GM12878 (cell line): ENCODE results near the gene SPINK1. TPM values are rescaled to one million over a fixed set of nuclear protein-coding genes. Genes with fewer than 3 reads are reported as not detected.

Experiments
- ATAC-seq: fragments of 200-7000 bp; cut with Tn5 transposase; 3 replicates; pipeline ENCODE4 v1.9.1; 2020; ENCODE audit warnings: mild to moderate bottlenecking, moderate library complexity
- BruUV-seq: library from RNA; stranded (reverse); fragments of 400-500 nt; replicated peaks from 2 replicates; lab custom pipeline; 2021; lab: Mats Ljungman, UMichigan
- CTCF ChIA-PET: fragments of 300-600 bp; sonication (Branson Sonifier 250); formaldehyde crosslinking; extraction: SDS; loops from one replicate; lab custom pipeline; 2021; ENCODE audit warnings: inconsistent platforms; lab: Yijun Ruan, JAX
- POLR2A ChIA-PET: fragments of 350-600 bp; formaldehyde crosslinking; extraction: SDS; loops from one replicate; lab custom pipeline; 2021; ENCODE audit warnings: inconsistent platforms; lab: Charles Lee
- RAD21 ChIA-PET: fragments of 300-600 bp; sonication (Branson Sonifier 250); formaldehyde crosslinking; loops from one replicate; lab custom pipeline; 2023; ENCODE audit warnings: antibody characterized with exemption; ENCODE audit not compliant: unreplicated experiment; lab: Charles Lee
- SMC1A ChIA-PET: fragments of 300-600 bp; sonication (Branson Sonifier 250); formaldehyde crosslinking; loops from one replicate; lab custom pipeline; 2023; ENCODE audit not compliant: unreplicated experiment, uncharacterized antibody; lab: Charles Lee
- DNase-seq: peaks from one replicate; pipeline ENCODE4 v3.0.0-alpha.2; 2011; ENCODE audit warnings: low read depth, low spot score
- FAIRE-seq: peaks from 3 replicates; lab custom pipeline; 2011; peaks lifted over from hg19 to GRCh38; lab: Jason Lieb, UNC
- H2AFZ ChIP-seq: 2 replicates; pipeline ENCODE4 v1.6.0; 2011; ENCODE audit warnings: low read depth, low read length, control low read depth; ENCODE audit not compliant: control insufficient read depth
- H3K27ac ChIP-seq: 2 replicates; pipeline ENCODE4 v1.5.1; 2011; ENCODE audit warnings: control low read depth; ENCODE audit not compliant: control insufficient read depth, insufficient read depth
- H3K27me3 ChIP-seq, 2 experiments: replicated peaks in 1 of 2; 2 replicates each; pipeline versions ENCODE4 v1.6.0 to v1.6.1; 2011; ENCODE audit warnings: low read length in 1 of 2; ENCODE audit not compliant: control insufficient read depth in 2 of 2, insufficient read depth in 2 of 2
- H3K36me3 ChIP-seq, 2 experiments: 2 replicates each; pipeline ENCODE4 v1.5.1; 2011; ENCODE audit warnings: low read length in 1 of 2; ENCODE audit not compliant: control insufficient read depth in 2 of 2, insufficient read depth in 2 of 2
- H3K4me1 ChIP-seq: 2 replicates; pipeline ENCODE4 v1.6.1; 2011; ENCODE audit warnings: mild to moderate bottlenecking, low read length, moderate library complexity, mixed read lengths; ENCODE audit not compliant: control insufficient read depth, insufficient read depth
- H3K4me2 ChIP-seq: 2 replicates; pipeline ENCODE4 v1.6.0; 2011; ENCODE audit warnings: control low read depth; ENCODE audit not compliant: control insufficient read depth, insufficient read depth
- H3K4me3 ChIP-seq: fragments of 200-600 bp; sonication (generic); 2 replicates; pipeline ENCODE4 v1.5.1; 2016
- H3K79me2 ChIP-seq: 2 replicates; pipeline ENCODE4 v1.6.0; 2011; ENCODE audit warnings: low read length; ENCODE audit not compliant: control insufficient read depth, insufficient read depth
- H3K9ac ChIP-seq: 2 replicates; pipeline ENCODE4 v1.8.0; 2011; ENCODE audit warnings: low read length, control low read depth, mixed read lengths; ENCODE audit not compliant: control insufficient read depth, insufficient read depth
- H3K9me3 ChIP-seq: replicated peaks from 3 replicates; pipeline ENCODE4 v1.5.1; 2011; ENCODE audit warnings: mild to moderate bottlenecking, low read length; ENCODE audit not compliant: control insufficient read depth, insufficient read depth
- H4K20me1 ChIP-seq: 2 replicates; pipeline ENCODE4 v1.6.0; 2011; ENCODE audit not compliant: control insufficient read depth, insufficient read depth
- EGR1 ChIP-seq, 2 experiments: IDR thresholded peaks; 1 replicate in 1 of 2; 2 replicates in 1 of 2; pipeline ENCODE4 v1.6.1; 2011 to 2012; ENCODE audit warnings: low read depth in 2 of 2, low read length in 2 of 2, borderline replicate concordance in 1 of 2, mild to moderate bottlenecking in 1 of 2, moderate library complexity in 1 of 2
- ETV6 ChIP-seq, 2 experiments: fragments of 450-650 bp in 1 of 2; IDR thresholded peaks in 1 of 2; conservative IDR thresholded peaks in 1 of 2; 2 replicates each; pipeline ENCODE4 v1.6.1; 2014; ENCODE audit warnings: antibody characterized with exemption in 1 of 2, borderline replicate concordance in 1 of 2, low read depth in 1 of 2, mild to moderate bottlenecking in 1 of 2, moderate library complexity in 1 of 2
- FOXM1 ChIP-seq: IDR thresholded peaks from 2 replicates; pipeline ENCODE4 v1.6.1; 2012; ENCODE audit warnings: low read depth, mild to moderate bottlenecking, inconsistent platforms, low read length, moderate library complexity
- HCFC1 ChIP-seq: fragments of 150-350 bp; IDR thresholded peaks from 2 replicates; pipeline ENCODE4 v1.6.1; 2014; ENCODE audit warnings: low read length
- JUNB ChIP-seq: IDR thresholded peaks from 2 replicates; pipeline ENCODE4 v1.6.1; 2016; ENCODE audit warnings: antibody characterized with exemption, mild to moderate bottlenecking
- MEF2B ChIP-seq: fragments of 450-650 bp; IDR thresholded peaks from 2 replicates; pipeline ENCODE4 v1.6.1; 2018; ENCODE audit warnings: mild to moderate bottlenecking, moderate library complexity; ENCODE audit not compliant: partially characterized antibody, poor library complexity, severe bottlenecking
- NFIC ChIP-seq: IDR thresholded peaks from 2 replicates; pipeline ENCODE4 v1.6.1; 2012; ENCODE audit warnings: low read depth, mild to moderate bottlenecking, inconsistent platforms, low read length, moderate library complexity
- NKRF ChIP-seq: fragments of 450-650 bp; conservative IDR thresholded peaks from 2 replicates; pipeline ENCODE4 v1.6.1; 2017; ENCODE audit warnings: mild to moderate bottlenecking, moderate library complexity
- NRF1 ChIP-seq: conservative IDR thresholded peaks from 2 replicates; pipeline ENCODE4 v1.6.1; 2011; ENCODE audit warnings: mild to moderate bottlenecking, low read depth, low read length, improper control_type of control experiment
- RUNX3 ChIP-seq: IDR thresholded peaks from 2 replicates; pipeline ENCODE4 v1.6.1; 2012; ENCODE audit warnings: low read length, inconsistent platforms
- SMAD1 ChIP-seq: fragments of 450-650 bp; IDR thresholded peaks from 2 replicates; pipeline ENCODE4 v1.6.1; 2018; ENCODE audit warnings: mild to moderate bottlenecking, low read depth; ENCODE audit not compliant: partially characterized antibody
- ZNF384 ChIP-seq: IDR thresholded peaks from 2 replicates; pipeline ENCODE4 v1.6.1; 2012; ENCODE audit warnings: low read depth, mild to moderate bottlenecking, low read length, improper control_type of control experiment, borderline replicate concordance
- ZNF592 ChIP-seq: fragments of 450-650 bp; IDR thresholded peaks from 2 replicates; pipeline ENCODE4 v1.6.1; 2017; ENCODE audit warnings: mild to moderate bottlenecking, moderate library complexity
- WGBS: methylation state at CpG from one replicate; pipeline ENCODE4 v1.1.6; 2016; ENCODE audit warnings: low lambda C conversion rate; ENCODE audit not compliant: insufficient replicate concordance, insufficient coverage; ENCODE audit errors: missing lambda C conversion rate; 5-methylcytosine and 5-hydroxymethylcytosine counted together
- in situ Hi-C: fragments of 300-500 bp; cut with MboI; formaldehyde crosslinking; loops from 9 replicates; pipeline ENCODE4 v1.14.3; 2018; ENCODE audit warnings: mixed read lengths
- intact Hi-C: fragments of 100-400 bp; cut with micrococcal nuclease; formaldehyde crosslinking; loops from one replicate; pipeline ENCODE4 v1.14.2; 2022; ENCODE audit not compliant: unreplicated experiment
- polyA plus RNA-seq, 11 experiments: library from polyadenylated mRNA; depleted of rRNA in 4 of 11; unstranded in 6 of 11; stranded (reverse) in 5 of 11; fragments of >200 nt; fragmentation: Nextera tagmentation in 4 of 11; fragmentation: Illumina TruSeq in 1 of 11; extraction: Ambion mirVana in 4 of 11; extraction: Trizol in 1 of 11; gene quantifications; 1 replicate in 1 of 11; 2 replicates in 10 of 11; pipeline versions ENCODE4 v1.2.1 to v1.2.3, GENCODE V29; 2011 to 2016; ENCODE audit warnings: inconsistent platforms in 2 of 11, missing spikeins in 2 of 11, low read depth in 1 of 11
- total RNA-seq, 4 experiments: library from RNA; depleted of rRNA in 3 of 4; stranded (reverse); fragments of >200 nt in 3 of 4; fragmentation: Illumina TruSeq in 1 of 4; extraction: Trizol in 1 of 4; gene quantifications; 2 replicates each; pipeline versions ENCODE4 v1.2.1 to v1.2.3, GENCODE V29; 2013 to 2021
- TF ChIP-seq, protein P1 (sequence below): fragments of 450-650 bp; IDR thresholded peaks from 2 replicates; pipeline ENCODE4 v1.6.1; 2017; ENCODE audit warnings: low read depth, mild to moderate bottlenecking, moderate library complexity
- TF ChIP-seq, protein P2 (sequence below): IDR thresholded peaks from 2 replicates; pipeline ENCODE4 v1.6.1; 2012; ENCODE audit warnings: low read depth, low read length, improper control_type of control experiment

The SPINK1 gene
- total and polyA plus RNA-seq, 10 of the 15 experiments (the other 5 are each of a cell fraction or from before 2014, with no cell fraction given), result 3.6 TPM; not detected in 9

- TF ChIP-seq ZNF384, result no peak
- no peak for TF ChIP-seq EGR1 (IDR thresholded peaks at IDR 0.05; ENCODE audit: borderline replicate concordance in 1 of 2, low read depth in 2 of 2, low read length in 2 of 2)
- TF ChIP-seq HCFC1, result no peak
- no peak for TF ChIP-seq RUNX3
- TF ChIP-seq NRF1, result no peak
- no peak for TF ChIP-seq ZNF592
Observed at GRCh38 chr5:147852365-147852764, 20.9 kb upstream of the SPINK1 start (continued).

- Histone ChIP-seq H3K79me2 (no peaks in the 10 kb centered on the region), H4K20me1 (no peaks in the 10 kb centered on the region), H3K27me3 (no peaks in the 10 kb centered on the region; a peak in 1 of 4 replicates), H3K9ac (no peak overlapping the region), H3K4me3 (no peak overlapping the region), H3K27ac (no peak overlapping the region), H3K9me3 (no peaks in the 10 kb centered on the region), H2AFZ (no peak overlapping the region), H3K36me3 (no peaks in the 10 kb centered on the region), H3K4me2 (no peak overlapping the region), H3K4me1 (no peaks in the 10 kb centered on the region)
- in situ Hi-C loops (no loop called here), intact Hi-C loops (no loop called here)
- ChIA-PET SMC1A (no interaction called here), RAD21 (no interaction called here), CTCF (interaction anchor here (0.8 kb wide), 1 partner anchor 77 kb away, joined by 3 read pairs; no protein-coding TSS in a partner anchor), POLR2A (no interaction called here)
- 33% methylated on average over 3 of the region's 3 CpGs for WGBS
- no peak for ATAC-seq
- no peak for DNase-seq
- no TSS peak for BruUV-seq
- no peak for FAIRE-seq
- TF ChIP-seq MEF2B (no peak), SMAD1 (no peak), ETV6 (conservative IDR thresholded peaks at IDR 0.05 in 1 of 2, IDR thresholded peaks at IDR 0.05 in 1 of 2; ENCODE audit: borderline replicate concordance in 1 of 2, low read depth in 1 of 2) (no peak), NFIC (no peak), JUNB (no peak), NKRF (no peak), FOXM1 (no peak)
- TF ChIP-seq, protein P1, sequence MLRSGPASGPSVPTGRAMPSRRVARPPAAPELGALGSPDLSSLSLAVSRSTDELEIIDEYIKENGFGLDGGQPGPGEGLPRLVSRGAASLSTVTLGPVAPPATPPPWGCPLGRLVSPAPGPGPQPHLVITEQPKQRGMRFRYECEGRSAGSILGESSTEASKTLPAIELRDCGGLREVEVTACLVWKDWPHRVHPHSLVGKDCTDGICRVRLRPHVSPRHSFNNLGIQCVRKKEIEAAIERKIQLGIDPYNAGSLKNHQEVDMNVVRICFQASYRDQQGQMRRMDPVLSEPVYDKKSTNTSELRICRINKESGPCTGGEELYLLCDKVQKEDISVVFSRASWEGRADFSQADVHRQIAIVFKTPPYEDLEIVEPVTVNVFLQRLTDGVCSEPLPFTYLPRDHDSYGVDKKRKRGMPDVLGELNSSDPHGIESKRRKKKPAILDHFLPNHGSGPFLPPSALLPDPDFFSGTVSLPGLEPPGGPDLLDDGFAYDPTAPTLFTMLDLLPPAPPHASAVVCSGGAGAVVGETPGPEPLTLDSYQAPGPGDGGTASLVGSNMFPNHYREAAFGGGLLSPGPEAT, result no peak
- TF ChIP-seq, protein P2, sequence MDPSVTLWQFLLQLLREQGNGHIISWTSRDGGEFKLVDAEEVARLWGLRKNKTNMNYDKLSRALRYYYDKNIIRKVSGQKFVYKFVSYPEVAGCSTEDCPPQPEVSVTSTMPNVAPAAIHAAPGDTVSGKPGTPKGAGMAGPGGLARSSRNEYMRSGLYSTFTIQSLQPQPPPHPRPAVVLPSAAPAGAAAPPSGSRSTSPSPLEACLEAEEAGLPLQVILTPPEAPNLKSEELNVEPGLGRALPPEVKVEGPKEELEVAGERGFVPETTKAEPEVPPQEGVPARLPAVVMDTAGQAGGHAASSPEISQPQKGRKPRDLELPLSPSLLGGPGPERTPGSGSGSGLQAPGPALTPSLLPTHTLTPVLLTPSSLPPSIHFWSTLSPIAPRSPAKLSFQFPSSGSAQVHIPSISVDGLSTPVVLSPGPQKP, result no peak
Observed at GRCh38 chr5:147851578-147851977, 20.1 kb upstream of the SPINK1 start.
